Stimulated activated CD4-positive, alpha-beta T cell treated with anti-CD3 and anti-CD28 coated beads, Interleukin-12 subunit alpha, Interleukin-12 subunit beta, amount 100 ng/mL, for 24 hours (primary cell): ENCODE measurements around the gene MAGI1.
"Not testable (repeated sequence)": the region's sequence is repeated elsewhere in the genome, so short reads cannot be mapped to it uniquely, and the experiment has no call there.

ENCODE experiments used
- DNase-seq, 2 experiments: peaks; one replicate each; pipeline ENCODE4 v3.0.0-alpha.2; 2020; ENCODE audit warnings: low read depth in 2 of 2

MAGI1 gene

DNA sequence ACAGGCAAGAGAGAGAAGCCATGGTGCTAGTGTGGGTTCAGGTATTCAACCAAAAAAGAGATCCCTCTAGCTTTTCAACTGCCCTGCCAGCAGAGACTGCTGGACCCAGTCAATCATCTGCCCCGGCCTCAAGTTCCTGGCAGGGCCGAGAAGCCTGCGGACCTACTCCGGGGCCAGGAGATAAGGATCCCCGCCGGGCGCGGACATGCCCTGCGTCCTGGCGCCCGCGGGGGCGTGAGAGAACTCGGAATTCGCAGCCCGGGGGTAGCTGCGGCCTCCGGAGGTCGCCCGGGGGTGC, 821 bp upstream of the MAGI1 start:
- no peak for DNase-seq

DNA sequence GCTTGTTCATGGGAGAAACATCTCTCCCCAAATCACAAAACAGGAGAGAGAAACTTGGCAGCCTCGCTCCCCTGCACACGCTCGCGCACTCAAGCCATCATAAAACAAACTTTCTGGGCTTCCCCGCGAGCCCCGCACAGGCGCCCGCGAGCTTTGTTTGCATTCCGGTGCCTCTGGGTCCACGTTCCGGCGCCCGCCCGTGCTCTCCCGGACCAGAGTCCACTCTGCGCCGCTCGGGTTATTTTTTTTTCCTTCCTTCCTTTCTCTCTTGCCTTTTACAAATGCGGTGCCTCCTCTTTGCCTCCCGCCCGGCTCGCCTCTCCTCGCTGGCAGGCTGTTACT, 363 bp downstream of the MAGI1 start:
- DNase-seq, result no peak

DNA sequence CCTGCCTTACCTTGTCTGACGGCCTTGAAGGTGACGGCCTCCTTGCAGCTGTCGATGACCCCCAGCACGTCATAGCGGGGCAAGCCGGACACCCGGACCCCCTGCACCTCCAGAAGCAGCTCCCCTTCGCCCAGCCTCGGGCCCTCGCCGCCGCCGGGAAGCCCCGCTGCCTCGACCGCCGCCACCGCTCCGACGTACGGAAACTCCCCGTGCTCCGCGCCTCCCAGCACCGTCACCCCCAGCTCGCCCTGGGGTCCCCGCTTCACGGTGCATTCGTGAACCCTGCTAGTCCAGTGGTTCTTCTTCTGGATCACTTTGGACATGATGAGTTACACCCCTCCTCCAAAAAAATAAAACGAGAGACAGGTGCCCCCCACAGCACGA, 740 bp downstream of the MAGI1 start:
- DNase-seq, result no peak

DNA sequence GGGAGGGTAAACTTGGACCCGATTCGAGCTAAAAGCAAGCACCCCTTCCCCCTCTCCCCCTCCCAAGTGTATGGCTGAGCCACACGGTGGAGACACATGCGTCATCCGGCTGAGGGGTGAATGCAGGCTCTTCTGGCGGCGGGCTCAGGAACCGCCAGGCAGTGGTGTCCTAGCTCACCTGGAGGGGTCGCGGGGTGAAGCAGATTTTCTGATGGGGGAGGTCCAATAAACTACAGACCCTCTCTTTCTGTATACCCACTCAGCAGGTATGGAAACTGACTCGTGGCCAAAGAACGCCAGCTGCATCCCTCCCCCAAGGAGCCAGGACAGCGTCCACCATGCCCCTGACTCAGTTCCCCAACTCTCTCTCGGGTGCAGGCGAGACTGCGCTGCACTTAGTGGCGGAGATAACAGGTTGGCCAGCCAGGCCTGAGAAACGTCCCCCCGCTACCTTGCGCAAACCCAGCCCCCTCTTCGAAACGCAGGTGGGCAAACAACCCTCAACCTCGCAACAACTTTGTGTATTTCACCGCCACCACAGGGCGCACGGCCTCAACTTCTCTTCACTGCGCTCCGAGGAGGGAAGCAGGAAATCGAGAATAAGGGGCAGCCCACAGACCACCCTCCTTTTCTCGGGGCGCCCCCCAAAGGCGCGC, 1.3 kb downstream of the MAGI1 start:
- no peak for DNase-seq

DNA sequence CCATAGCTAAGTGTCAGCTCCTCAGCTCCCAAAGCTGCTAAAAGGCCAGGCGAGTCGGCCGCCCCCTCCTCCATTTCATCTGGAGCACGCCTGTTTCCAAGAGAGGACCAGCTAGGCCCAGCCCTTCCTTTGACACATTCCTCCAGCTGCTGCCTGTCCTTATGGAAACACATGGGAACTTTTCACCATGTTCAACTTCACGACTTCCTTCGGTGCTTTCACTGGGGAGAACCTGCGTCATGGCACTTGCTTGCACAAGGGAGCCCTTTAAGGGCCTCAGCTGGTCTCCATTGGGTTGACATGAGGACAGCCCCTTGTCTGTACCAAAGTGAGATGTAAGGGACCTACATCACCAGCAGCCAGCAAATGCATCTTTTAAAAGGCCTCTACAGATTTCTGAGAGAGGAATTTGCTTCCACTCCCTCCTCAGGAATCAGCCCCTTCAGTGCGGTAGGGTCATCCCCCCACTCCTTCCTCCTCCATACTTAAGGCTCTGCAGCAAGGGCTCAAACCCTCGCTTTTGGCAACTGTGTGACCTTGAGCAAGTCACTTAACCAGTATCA, 2.1 kb downstream of the MAGI1 start:
- DNase-seq, result no peak

DNA sequence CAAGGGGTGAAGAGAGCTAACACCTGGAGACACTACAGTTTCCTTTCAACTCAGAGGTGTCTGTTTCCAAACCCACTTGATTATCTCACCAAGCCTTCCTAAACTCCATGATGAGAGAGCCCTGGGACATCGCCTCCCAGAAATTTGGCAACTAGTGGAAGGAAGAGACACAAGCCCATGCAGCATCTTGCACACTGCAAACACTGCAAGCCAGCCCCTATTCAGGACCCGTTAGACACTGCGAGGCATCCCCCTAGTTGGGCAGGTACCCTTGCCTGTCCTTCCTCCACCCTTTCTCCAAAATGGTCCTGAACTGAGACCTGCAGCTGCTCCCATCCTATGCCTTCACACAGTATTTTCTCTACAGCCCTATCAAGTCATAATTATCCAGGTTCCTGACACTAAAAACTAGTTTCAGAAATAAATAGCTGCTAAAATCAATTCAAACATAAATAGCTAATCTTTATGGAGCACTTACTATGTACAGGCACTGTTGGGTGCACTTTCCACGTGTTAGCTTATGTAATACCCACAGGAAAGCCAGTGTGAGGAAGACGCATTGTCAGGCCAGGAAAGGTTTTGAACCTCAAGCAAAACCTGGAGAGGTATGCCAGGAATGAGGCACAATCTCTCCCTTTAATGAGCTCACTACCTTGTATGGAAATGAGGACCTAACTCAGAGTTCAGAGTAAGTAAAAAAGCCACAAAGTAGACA, 2.8 kb downstream of the MAGI1 start:
- DNase-seq, result no peak

DNA sequence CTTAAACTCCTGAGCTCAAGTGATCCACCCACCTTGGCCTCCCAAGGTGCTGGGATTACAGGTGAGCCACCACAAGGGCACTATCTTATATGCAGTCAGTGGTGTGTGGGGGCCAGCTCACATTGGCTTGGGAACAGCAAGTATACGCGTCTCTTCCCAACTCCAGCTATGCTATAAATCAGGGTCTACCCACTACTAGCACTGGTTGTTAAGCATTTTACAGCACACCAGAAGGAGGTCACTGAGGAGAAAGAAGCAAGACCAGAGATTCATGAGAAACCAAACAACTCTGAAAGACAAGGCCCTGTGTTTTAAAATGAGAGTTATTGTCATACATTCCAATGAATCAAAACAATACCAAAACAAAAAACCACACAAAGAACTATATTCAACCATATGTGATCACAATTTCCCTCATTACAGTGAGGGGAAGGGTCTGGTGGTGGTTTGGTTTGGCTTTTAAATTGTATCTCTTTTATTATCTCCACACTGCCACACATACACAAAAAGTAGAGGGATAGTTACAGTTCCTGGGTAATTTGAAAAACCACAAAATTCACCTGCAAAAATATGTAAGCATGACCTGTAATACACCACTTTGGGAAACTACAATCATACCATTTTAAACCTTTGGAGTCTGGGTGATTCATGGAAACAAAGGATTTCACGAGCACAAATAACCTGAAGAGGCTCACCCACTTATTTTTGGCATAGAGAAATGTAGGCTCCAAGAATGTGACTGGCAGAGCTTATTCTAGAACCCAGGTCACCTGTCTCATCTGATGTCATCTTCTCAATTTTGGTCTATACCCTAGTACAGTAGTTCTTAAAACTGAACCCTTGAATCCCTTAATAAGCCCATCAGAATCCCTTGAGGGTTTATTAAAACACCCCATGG, 5.2 kb downstream of the MAGI1 start:
- no peak for DNase-seq

DNA sequence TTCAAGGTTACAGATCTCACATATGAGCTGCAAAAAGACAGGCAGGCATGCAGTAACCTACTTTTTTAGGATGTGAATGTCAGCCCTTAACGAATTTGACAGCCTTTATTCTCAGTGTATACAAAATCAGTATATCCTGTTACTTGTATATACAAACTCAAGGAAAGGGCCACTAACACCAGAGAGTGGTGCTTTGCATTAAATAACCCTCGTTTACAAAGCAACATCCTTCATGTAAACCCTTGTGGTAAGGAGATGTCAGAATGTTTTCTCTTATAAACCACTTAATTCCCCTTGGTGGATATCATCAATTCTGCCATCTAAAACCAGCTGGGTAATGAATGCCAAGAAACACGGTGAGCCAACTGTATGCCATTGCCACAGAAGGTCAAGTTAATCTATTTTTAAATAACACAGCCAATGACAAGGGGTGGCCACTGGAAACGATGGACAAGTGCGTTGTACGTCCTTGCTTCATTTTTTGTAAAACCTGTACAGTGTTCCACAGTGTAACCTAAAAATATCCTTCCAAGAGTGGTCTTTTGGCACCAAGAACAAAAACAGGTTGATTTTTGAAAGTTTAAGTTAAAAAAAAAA, 7.5 kb downstream of the MAGI1 start:
- DNase-seq, result no peak

DNA sequence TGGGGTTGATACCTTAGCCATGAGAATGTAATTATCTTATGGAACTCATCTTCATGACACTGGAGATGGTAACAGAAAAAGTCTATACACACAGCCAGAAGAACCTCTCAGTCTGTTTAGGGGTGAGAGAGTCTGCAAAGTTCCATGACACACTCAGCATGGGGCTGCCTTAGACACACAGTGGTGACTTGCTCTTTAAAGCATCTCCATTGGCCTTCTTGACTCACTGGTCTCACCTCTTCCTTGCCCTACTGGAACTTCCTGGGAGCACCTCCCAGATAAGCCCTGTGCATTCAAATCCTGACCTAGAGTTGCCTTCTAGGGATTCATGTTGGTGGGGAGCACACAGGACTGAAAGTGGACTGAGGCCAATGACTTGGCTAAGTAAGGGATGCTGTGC, 9.3 kb downstream of the MAGI1 start:
- DNase-seq, result no peak

DNA sequence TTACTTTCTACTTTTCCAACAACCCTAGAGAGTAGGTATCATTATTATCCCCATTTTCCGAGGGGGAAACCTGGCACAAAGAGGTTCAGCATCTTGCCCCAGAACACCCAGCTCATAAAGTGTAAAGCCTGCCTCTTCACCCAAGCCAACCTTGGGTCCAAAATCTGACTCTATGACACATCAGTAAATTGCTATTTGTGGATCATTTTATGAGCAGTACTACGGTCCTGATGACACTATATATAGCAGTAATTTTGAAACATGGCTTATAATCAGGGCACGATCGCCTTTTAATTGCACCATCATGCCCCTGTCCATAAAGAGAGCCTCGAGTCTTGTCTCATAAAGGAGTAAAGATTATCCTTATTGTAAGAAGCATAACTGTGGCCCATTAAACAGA, 9.7 kb downstream of the MAGI1 start:
- DNase-seq, result no peak

DNA sequence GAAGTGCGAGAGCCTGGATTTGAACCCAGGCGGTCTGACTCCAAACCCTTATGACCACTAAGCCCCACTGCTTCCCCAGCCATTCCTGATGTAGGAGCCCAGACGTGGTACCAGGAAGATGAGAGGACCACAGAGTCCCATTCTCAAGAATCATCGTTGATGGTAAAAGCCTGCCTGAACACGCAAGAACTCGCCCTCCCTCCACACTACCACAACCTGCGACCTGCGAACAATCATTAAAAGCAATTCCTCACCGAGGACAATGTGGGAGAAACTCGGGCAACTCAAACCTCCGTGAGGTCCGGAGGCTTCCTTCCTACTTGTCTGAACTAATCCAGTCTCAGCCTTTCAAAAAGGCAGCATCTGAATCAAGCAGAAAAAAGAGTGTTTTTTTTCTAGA, 10.3 kb downstream of the MAGI1 start:
- DNase-seq, result no peak

DNA sequence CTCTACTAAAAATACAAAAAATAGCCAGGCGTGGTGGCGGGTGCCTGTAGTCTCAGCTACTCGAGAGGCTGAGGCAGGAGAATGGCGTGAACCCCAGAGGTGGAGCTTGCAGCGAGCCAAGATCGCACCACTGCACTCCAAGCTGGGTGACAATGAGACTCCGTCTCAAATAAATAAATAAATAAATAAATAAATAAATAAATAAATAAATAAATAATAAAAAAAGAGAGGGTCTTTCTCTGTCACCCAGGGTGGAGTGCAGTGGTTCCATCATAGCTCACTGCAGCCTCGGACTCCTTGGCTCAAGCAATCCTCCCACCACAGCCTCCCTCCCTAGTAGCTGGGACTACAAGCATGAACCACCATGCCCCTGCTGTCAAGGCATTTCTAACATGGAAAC, 11.6 kb downstream of the MAGI1 start:
- not testable (repeated sequence) for DNase-seq

DNA sequence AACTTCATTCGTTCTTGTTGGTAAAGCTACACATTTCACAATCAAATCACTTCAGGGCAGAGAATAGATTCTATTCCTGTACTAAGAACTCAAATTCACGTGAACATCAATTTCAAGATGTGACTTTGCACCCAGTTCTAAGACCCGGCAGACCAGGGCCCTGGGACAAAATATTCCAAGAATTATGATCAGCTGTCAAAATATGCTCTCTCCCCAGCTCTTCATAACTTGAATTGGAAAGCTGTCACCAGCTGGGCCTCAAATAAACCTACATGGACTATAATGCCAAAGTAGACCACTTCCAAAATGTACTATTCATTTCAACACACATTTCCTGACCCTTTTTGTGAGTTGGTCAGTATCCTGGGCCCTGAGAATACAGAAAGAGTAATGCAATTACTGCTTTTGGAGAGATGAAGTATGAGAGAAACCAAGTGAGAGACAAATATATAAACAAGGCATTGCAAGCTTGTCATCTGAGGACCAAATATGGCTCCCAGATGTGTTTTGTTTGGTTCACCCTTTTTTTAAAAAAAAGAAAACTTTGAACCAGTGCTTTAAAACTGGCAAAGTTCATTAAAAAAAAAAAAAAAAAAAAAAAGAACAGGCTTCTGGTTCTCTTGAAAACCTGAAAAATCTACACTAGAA, 14.9 kb downstream of the MAGI1 start:
- no peak for DNase-seq

DNA sequence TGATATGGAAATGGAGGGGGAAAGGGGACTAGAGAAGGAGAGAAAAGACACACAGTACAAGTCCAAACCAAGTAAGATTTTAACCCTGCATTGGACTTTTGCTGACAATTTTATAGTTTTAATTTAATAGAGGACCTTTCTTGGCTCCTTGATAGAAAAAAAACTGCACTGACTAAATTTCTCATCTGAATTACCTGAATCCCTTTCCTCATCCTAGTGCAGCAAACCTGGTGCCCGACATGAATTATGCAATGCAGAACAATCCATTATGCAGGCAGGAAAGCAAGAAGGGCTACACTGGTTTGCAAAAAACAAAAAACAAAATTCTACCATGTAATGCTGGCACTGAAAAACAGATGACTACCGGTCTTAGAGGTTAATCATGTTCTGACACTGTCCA, 15.5 kb downstream of the MAGI1 start:
- no peak for DNase-seq

DNA sequence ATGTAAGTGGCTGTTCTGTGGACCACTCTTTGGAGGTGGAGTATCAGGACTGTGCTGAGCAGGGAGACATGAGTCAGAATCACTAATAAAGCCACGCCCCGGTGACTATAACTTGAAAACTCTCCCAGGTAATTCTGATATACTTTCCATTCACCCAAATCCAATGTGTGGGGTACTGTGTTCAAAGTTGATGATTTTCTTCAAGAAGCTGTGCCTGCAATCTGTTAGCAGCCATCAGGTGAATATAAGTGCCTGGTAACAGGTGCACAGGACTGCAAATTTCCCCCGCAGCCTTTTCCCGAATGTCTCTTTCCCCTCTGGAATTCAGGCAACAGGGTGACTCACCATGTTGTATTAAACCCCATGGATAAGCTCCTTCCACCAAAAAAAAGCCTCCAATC, 17.0 kb downstream of the MAGI1 start:
- no peak for DNase-seq

DNA sequence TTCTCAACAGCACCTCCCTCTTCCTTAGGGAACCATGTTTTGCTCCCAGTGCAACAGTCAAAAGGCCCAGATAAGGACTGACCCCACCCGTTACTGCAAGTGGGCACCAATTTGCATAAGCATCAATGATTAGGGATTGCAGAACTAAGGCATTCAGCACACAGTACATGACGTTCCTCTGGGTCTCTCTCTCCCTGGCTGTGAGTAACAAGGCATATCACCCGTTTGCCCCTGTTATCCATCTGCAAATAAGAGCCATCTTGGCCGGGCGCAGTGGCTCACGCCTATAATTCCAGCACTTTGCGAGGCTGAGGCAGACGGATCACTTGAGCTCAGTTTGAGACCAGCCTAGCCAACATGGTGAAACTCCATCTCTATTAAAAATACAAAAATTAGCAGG, 18.8 kb downstream of the MAGI1 start:
- DNase-seq, result no peak

DNA sequence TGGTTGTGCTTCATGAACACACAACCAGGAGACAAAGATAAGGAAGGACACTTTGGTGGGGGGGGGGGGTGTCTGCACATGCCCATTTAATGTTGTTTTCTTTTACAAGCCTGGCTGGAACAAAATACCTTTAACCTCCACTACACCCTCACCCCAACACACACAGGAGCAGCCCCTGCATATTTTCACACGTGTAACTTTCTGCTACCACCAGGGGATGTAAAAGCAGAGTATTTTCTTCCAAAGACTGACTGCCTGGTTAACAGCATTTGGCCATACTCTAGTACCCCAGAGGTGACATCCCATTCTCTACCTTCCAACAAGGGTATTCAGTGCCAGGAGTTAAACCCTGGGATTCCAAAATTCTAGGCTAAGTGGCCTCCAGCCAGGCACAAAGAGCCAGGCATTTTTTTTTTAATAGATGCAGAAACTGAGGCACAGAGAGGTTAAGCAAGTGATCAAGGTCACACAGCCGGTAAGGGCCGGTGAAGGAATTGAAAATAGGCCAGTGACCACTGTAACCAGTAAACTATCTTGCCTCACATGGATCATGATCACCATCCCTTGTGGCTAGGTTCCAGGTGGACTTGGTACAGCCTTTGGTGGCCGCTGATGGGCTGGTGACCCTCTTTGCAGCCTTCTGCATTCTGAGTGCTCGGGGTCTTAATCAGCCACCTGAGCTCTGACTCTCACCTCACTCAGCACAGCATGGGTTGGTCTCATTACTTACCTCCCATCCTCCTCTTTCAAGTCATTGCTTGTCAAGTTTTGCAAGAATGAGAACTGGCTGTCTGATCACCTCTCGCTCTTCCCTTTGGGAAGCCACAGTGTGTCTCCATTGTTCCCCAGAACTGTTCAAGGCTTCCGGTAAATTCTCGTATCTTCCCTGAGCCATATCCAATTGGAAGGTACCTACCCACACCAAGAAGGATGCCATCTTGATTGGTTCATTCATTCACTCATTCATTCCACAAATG, 20.4 kb downstream of the MAGI1 start:
- DNase-seq, result no peak

DNA sequence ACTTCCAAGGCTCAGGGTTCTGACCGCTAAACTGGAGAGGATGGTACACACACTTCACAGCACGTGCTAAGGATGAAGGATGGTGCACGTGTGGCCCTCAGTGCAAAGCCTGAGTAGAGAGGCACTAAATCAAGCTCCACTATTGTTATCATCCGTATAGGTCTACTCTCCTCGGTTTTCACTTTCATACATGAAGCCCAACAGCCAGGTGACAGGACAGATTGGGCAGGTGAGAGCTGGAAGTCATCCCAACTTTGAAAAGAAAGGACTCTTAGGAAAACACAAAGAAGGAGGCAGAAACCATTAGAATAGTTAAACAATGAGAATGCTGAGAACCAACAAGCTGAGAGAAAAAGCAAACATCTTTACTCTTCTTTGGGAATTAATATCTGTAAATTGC, 21.1 kb downstream of the MAGI1 start:
- DNase-seq, result no peak

DNA sequence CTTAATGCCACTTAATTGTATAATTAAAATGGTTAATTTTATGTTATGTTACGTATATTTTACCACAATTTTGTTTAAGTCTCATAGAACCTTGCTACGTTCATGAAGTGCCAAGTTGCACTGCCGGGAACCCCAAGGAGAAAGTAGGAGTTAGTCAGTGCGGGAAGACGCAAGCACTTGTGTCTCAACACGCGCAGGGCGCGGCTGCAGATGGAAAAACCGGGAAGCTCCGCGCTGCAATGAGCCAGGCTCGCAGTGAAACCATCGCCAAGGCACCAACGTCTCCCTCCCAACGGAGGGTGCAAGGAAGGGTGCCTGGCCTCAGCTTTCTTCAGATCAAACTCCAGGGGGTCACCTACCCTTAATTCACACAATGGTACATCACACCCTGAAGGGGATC, 21.6 kb downstream of the MAGI1 start:
- no peak for DNase-seq

DNA sequence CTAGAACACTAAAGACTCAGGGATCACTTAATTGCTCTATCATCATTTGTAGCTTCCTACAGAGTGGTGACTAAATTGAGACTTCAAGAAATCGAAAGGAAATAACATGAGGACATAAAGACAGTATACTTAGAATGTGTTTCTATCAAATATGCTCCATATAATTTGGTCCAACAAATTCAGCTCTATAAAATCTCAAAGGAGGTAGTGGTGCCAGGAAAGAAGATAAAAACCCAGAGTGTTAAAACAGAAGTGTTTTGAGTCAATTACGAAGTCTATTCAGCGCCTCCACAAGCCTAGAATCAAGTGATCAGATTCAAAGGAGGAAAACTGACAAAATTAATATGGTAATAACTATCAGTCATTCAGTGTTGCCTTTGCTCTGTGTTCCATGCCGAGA, 22.9 kb downstream of the MAGI1 start:
- no peak for DNase-seq

DNA sequence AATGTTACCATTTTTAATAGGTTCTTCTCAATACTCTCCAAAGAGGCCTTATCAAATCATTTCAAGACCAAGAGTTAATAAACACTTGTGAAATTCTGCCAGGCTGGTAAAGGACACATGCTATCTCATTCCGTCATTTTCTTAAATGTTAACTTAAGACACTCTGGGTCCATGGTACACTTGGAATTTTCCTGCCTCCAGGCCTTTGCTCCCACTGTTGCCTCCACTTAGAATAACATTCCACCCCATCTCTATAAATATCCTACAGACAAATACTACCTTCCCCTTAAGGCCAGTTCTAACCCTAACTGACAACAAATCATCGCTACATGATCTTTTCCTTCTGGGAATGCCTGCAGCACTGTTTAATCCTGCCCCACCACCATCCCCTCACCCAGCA, 24.1 kb downstream of the MAGI1 start:
- DNase-seq, result no peak
